ENCODE results near the gene AGAP2.

The AGAP2 gene

DNA sequence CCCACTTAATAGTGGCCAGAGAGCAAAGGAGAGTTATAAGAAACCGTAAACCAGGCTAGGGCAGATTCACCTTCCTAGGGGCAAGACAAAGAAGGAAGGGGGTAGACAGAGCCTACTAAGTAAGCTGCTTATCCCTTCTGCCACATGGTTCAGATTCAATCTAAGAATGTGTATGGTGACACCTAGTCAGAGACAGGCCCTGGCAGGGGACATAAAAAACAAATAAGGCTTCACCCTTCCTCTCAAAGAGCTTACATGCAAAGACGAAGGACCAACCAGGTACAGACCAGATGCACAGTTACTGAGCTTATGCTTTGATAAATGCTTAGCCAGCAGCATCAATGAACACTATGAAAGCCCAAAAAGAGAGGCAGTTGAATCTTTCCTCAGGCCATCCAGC lies 23.9 kb upstream of the AGAP2 start:
- Histone ChIP-seq H3K27me3 (ENCODE audit: insufficient read depth, low read length, poor library complexity, severe bottlenecking) (no peaks in the 10 kb centered on the region), H4K20me1 (ENCODE audit: insufficient read depth, low read length, poor library complexity, severe bottlenecking) (peaks cover 7% of the 10 kb centered on the region)

DNA sequence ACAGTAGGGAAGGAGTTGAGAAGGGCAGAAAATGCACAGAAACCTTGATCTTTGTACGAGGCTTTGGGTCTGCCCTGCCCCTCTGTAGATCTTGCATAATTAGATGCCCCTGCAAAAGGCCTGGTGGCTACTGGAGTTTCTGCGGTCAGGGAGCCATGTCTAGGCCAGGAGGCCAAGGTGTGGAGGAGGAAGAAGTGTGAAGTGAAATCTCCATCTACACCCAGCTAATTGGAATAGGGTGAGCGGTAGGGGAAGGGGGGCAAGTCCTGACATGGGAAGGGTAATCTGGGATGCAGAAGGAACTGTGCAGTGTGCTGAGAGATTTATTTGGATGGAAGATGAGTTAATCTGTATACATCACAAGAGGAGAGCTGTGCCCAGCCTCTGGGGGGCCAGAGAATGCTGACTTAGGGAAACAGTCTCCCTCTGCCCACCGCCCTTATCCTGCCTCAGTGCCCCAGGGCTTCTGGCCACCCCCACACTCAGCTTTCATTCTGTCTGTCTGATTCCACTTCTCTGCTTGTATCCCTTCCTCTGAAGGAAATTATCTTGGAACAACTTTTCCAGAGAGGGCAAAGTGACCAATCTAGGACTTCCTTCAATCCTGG lies 23.0 kb upstream of the AGAP2 start:
- Histone ChIP-seq H3K9me2 (replicated peaks; ENCODE audit: low read depth, low read length) (no peaks in the 10 kb centered on the region), H3K9me3 (ENCODE audit: insufficient read depth, low read depth, low read length) (no peaks in the 10 kb centered on the region), H3K36me3 (ENCODE audit: insufficient read depth, low read length) (no peaks in the 10 kb centered on the region; the same call in 1 of the 2 replicates), H3K4me3 (ENCODE audit: low read length, poor library complexity, severe bottlenecking) (no peak overlapping the region), H3F3A (ENCODE audit: low read depth) (no peaks in the 10 kb centered on the region), H3K79me2 (ENCODE audit: insufficient read depth, low read length) (peaks cover 5% of the 10 kb centered on the region; the same call in 1 of the 2 replicates), H3K4me2 (ENCODE audit: low read depth, low read length, poor library complexity, severe bottlenecking) (no peak overlapping the region), H3K27me3 (ENCODE audit: insufficient read depth, low read length, poor library complexity, severe bottlenecking) (no peaks in the 10 kb centered on the region), H2AFZ (ENCODE audit: low read length) (no peak overlapping the region), H3K4me1 (ENCODE audit: insufficient read depth, low read length, poor library complexity, severe bottlenecking) (peaks cover 2% of the 10 kb centered on the region), H4K20me1 (ENCODE audit: insufficient read depth, low read length, poor library complexity, severe bottlenecking) (peaks cover 14% of the 10 kb centered on the region), H3K9ac (ENCODE audit: low read depth, low read length, poor library complexity, severe bottlenecking) (no peak overlapping the region)
- TF ChIP-seq CTCF (conservative IDR thresholded peaks at IDR 0.05; ENCODE audit: low read length) (no peak), EZH2phosphoT487 (IDR thresholded peaks at IDR 0.05; ENCODE audit: borderline replicate concordance) (no peak)

More for the DNA sequence above, 23.9 kb upstream of the AGAP2 start:
- Histone ChIP-seq H2AFZ (ENCODE audit: low read length) (no peak overlapping the region), H3K9me3 (ENCODE audit: insufficient read depth, low read depth, low read length) (no peaks in the 10 kb centered on the region), H3K9ac (ENCODE audit: low read depth, low read length, poor library complexity, severe bottlenecking) (no peak overlapping the region), H3F3A (ENCODE audit: low read depth) (no peaks in the 10 kb centered on the region), H3K79me2 (ENCODE audit: insufficient read depth, low read length) (no peaks in the 10 kb centered on the region), H3K9me2 (replicated peaks; ENCODE audit: low read depth, low read length) (no peaks in the 10 kb centered on the region), H3K4me3 (ENCODE audit: low read length, poor library complexity, severe bottlenecking) (no peak overlapping the region), H3K4me1 (ENCODE audit: insufficient read depth, low read length, poor library complexity, severe bottlenecking) (no peaks in the 10 kb centered on the region), H3K4me2 (ENCODE audit: low read depth, low read length, poor library complexity, severe bottlenecking) (no peak overlapping the region), H3K36me3 (ENCODE audit: insufficient read depth, low read length) (no peaks in the 10 kb centered on the region; the same call in 1 of the 2 replicates)
- TF ChIP-seq EZH2phosphoT487 (IDR thresholded peaks at IDR 0.05; ENCODE audit: borderline replicate concordance) (no peak), CTCF (conservative IDR thresholded peaks at IDR 0.05; ENCODE audit: low read length) (no peak)

DNA sequence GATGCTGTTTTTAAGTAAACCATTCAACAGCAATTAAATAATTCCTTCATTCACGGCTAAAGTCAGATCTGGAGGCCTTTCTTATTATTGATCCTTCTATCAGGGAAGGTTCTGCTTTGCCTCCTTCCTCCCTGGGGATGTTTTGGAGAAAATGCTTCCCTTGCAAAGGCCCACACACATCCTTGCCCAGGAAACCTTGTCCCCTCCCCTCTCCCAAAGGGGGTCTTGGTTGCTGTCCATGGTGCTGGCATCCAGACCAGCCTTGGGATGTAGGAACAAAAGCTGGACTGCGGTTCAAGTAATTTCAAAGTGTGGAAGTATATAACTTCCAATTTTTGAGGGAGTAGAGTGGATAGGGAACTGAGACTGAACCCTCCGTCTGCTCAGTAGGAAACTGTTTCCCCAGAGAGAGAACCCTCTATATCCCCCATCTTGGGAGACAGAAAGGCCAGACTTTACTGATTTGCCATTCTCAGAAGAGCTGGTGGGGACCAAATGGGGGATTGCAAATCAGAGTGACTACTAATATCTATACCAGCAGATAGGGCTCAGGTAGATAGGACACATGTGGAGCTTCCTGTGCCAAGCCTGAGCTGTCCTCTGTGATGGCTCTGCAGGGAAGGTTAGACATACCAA lies 21.9 kb upstream of the AGAP2 start:
- Histone ChIP-seq H3K9ac (ENCODE audit: low read depth, low read length, poor library complexity, severe bottlenecking) (no peak overlapping the region), H3K79me2 (ENCODE audit: insufficient read depth, low read length) (peaks cover 14% of the 10 kb centered on the region), H3K9me2 (replicated peaks; ENCODE audit: low read depth, low read length) (no peaks in the 10 kb centered on the region), H4K20me1 (ENCODE audit: insufficient read depth, low read length, poor library complexity, severe bottlenecking) (peaks cover 20% of the 10 kb centered on the region), H2AFZ (ENCODE audit: low read length) (no peak overlapping the region), H3K36me3 (ENCODE audit: insufficient read depth, low read length) (no peaks in the 10 kb centered on the region; the same call in 1 of the 2 replicates), H3K27me3 (ENCODE audit: insufficient read depth, low read length, poor library complexity, severe bottlenecking) (no peaks in the 10 kb centered on the region), H3K4me2 (ENCODE audit: low read depth, low read length, poor library complexity, severe bottlenecking) (no peak overlapping the region), H3K4me3 (ENCODE audit: low read length, poor library complexity, severe bottlenecking) (no peak overlapping the region), H3K9me3 (ENCODE audit: insufficient read depth, low read depth, low read length) (no peaks in the 10 kb centered on the region), H3K4me1 (ENCODE audit: insufficient read depth, low read length, poor library complexity, severe bottlenecking) (peaks cover 8% of the 10 kb centered on the region), H3F3A (ENCODE audit: low read depth) (no peaks in the 10 kb centered on the region)
- TF ChIP-seq EZH2phosphoT487 (IDR thresholded peaks at IDR 0.05; ENCODE audit: borderline replicate concordance) (no peak), CTCF (conservative IDR thresholded peaks at IDR 0.05; ENCODE audit: low read length) (no peak)

All from Loucy (cell line).